GM23338 (cell line): Measurements from ENCODE around the gene RWDD3. TPM values are rescaled to one million over a fixed set of nuclear protein-coding genes. Genes with fewer than 3 reads are reported as not detected.

ENCODE experiments used
- ATAC-seq: fragments of 200-7000 bp; cut with Tn5 transposase; 3 replicates; pipeline ENCODE4 v1.9.1; 2020
- DNase-seq: peaks from one replicate; pipeline ENCODE4 v3.0.0-alpha.2; 2015; ENCODE audit warnings: low spot score
- H2AFZ ChIP-seq: fragments of 200-600 bp; sonication (generic); 2 replicates; pipeline ENCODE4 v1.8.0; 2016; ENCODE audit warnings: antibody characterized with exemption, mild to moderate bottlenecking, moderate library complexity
- H3F3A ChIP-seq: fragments of 200-600 bp; sonication (generic); replicated peaks from 2 replicates; pipeline ENCODE4 v1.8.0; 2017; ENCODE audit warnings: antibody characterized with exemption, mixed run types, low read depth
- H3K27ac ChIP-seq: fragments of 200-600 bp; sonication (generic); 2 replicates; pipeline ENCODE4 v1.6.1; 2016; ENCODE audit warnings: low read depth
- H3K27me3 ChIP-seq: fragments of 200-600 bp; sonication (generic); 2 replicates; pipeline ENCODE4 v1.8.0; 2016; ENCODE audit warnings: mild to moderate bottlenecking, mixed run types, moderate library complexity; ENCODE audit not compliant: insufficient read depth
- H3K36me3 ChIP-seq: fragments of 200-600 bp; sonication (generic); 2 replicates; pipeline ENCODE4 v1.8.0; 2016; ENCODE audit warnings: mild to moderate bottlenecking; ENCODE audit not compliant: insufficient read depth
- H3K4me1 ChIP-seq: fragments of 200-600 bp; sonication (generic); 2 replicates; pipeline ENCODE4 v1.8.0; 2016; ENCODE audit warnings: mild to moderate bottlenecking, moderate library complexity; ENCODE audit not compliant: insufficient read depth
- H3K4me2 ChIP-seq: fragments of 200-600 bp; sonication (generic); 2 replicates; pipeline ENCODE4 v1.7.1; 2017; ENCODE audit warnings: mixed run types
- H3K4me3 ChIP-seq: fragments of 200-600 bp; sonication (generic); 2 replicates; pipeline ENCODE4 v1.6.1; 2016; ENCODE audit warnings: mixed run types
- H3K79me2 ChIP-seq: fragments of 200-600 bp; sonication (generic); replicated peaks from 2 replicates; pipeline ENCODE4 v1.8.0; 2017; ENCODE audit warnings: mild to moderate bottlenecking; ENCODE audit not compliant: insufficient read depth
- H3K9me2 ChIP-seq: fragments of 200-600 bp; sonication (generic); 2 replicates; pipeline ENCODE4 v1.8.0; 2017; ENCODE audit not compliant: insufficient read depth
- H4K20me1 ChIP-seq: fragments of 200-600 bp; sonication (generic); replicated peaks from 2 replicates; pipeline ENCODE4 v1.8.0; 2017; ENCODE audit warnings: mild to moderate bottlenecking; ENCODE audit not compliant: insufficient read depth
- H3K27ac Mint-ChIP-seq: 2 replicates; pipeline ENCODE4 v1.8.0; 2020; ENCODE audit warnings: inconsistent platforms, mild to moderate bottlenecking, moderate library complexity, mixed read lengths
- H3K27me3 Mint-ChIP-seq: 3 replicates; pipeline ENCODE4 v1.8.0; 2022; ENCODE audit warnings: low read depth, mild to moderate bottlenecking, moderate library complexity, mixed read lengths, inconsistent platforms; ENCODE audit not compliant: insufficient read depth, poor library complexity
- H3K36me3 Mint-ChIP-seq: 3 replicates; pipeline ENCODE4 v1.8.0; 2021; ENCODE audit warnings: low read depth, mild to moderate bottlenecking, inconsistent platforms, moderate library complexity, mixed read lengths
- H3K4me1 Mint-ChIP-seq: 3 replicates; pipeline ENCODE4 v1.8.0; 2020; ENCODE audit warnings: mild to moderate bottlenecking, inconsistent platforms, mixed read lengths
- H3K4me3 Mint-ChIP-seq: 3 replicates; pipeline ENCODE4 v1.8.0; 2021; ENCODE audit warnings: moderate library complexity, mild to moderate bottlenecking, inconsistent platforms, mixed read lengths
- H3K9me3 Mint-ChIP-seq: 3 replicates; pipeline ENCODE4 v1.8.0; 2020; ENCODE audit warnings: moderate library complexity, mild to moderate bottlenecking, inconsistent platforms, mixed read lengths
- CREB1 ChIP-seq: fragments of 250-450 bp; sonication (Bioruptor Pico); IDR thresholded peaks from 2 replicates; pipeline ENCODE4 v1.5.0; 2020; ENCODE audit warnings: low read depth, mild to moderate bottlenecking, moderate library complexity
- CTCF ChIP-seq, 2 experiments: fragments of 200-600 bp in 1 of 2; sonication (generic) in 1 of 2; conservative IDR thresholded peaks; 2 replicates each; pipeline versions ENCODE4 v1.5.1 to v1.6.1; 2016 to 2017; ENCODE audit warnings: antibody characterized with exemption in 2 of 2, low read depth in 2 of 2, mild to moderate bottlenecking in 2 of 2, moderate library complexity in 1 of 2
- EZH2 ChIP-seq: fragments of 200-600 bp; sonication (generic); IDR thresholded peaks from one replicate; pipeline ENCODE4 v1.8.0; 2017; ENCODE audit warnings: antibody characterized with exemption, mild to moderate bottlenecking, low read depth; ENCODE audit not compliant: unreplicated experiment
- EZH2phosphoT487 ChIP-seq: fragments of 200-600 bp; sonication (generic); IDR thresholded peaks from one replicate; pipeline ENCODE4 v1.8.1; 2018; ENCODE audit warnings: antibody characterized with exemption; ENCODE audit not compliant: unreplicated experiment
- JUNB ChIP-seq: IDR thresholded peaks from one replicate; pipeline ENCODE4 v1.6.1; 2016; ENCODE audit warnings: antibody characterized with exemption; ENCODE audit not compliant: unreplicated experiment
- NANOG ChIP-seq: IDR thresholded peaks from 2 replicates; pipeline ENCODE4 v1.6.1; 2016; ENCODE audit warnings: antibody characterized with exemption, borderline replicate concordance
- POLR2AphosphoS5 ChIP-seq: IDR thresholded peaks from 2 replicates; pipeline ENCODE4 v1.6.1; 2016; ENCODE audit warnings: antibody characterized with exemption, low read depth
- STAT1 ChIP-seq: IDR thresholded peaks from one replicate; pipeline ENCODE4 v1.6.1; 2016; ENCODE audit warnings: antibody characterized with exemption; ENCODE audit not compliant: unreplicated experiment
- ZNF114 ChIP-seq: fragments of 250-450 bp; sonication (Bioruptor Pico); IDR thresholded peaks from 2 replicates; pipeline ENCODE4 v1.5.0; 2020; ENCODE audit warnings: mild to moderate bottlenecking, moderate library complexity
- ZNF331 ChIP-seq: fragments of 250-450 bp; sonication (Bioruptor Pico); IDR thresholded peaks from 2 replicates; pipeline ENCODE4 v1.5.0; 2020; ENCODE audit warnings: low read depth, mild to moderate bottlenecking, moderate library complexity
- polyA plus RNA-seq: library from polyadenylated mRNA; unstranded; fragments of >200 nt; fragmentation: Nextera tagmentation; extraction: Ambion mirVana; gene quantifications from 2 replicates; pipeline ENCODE4 v1.2.1, GENCODE V29; 2016
- total RNA-seq: library from RNA; depleted of rRNA; stranded (reverse); fragments of >200 nt; shearing (Covaris generic); gene quantifications from 2 replicates; pipeline ENCODE4 v1.2.3, GENCODE V29; 2014
- TF ChIP-seq, protein P1 (sequence below): IDR thresholded peaks from one replicate; pipeline ENCODE4 v1.6.1; 2018; ENCODE audit warnings: antibody characterized with exemption; ENCODE audit not compliant: unreplicated experiment
- TF ChIP-seq, protein P2 (sequence below): IDR thresholded peaks from 2 replicates; pipeline ENCODE4 v1.6.1; 2016; ENCODE audit warnings: antibody characterized with exemption
- TF ChIP-seq, protein P3 (sequence below): fragments of 250-450 bp; sonication (Bioruptor Pico); IDR thresholded peaks from 2 replicates; pipeline ENCODE4 v1.5.0; 2020; ENCODE audit warnings: mild to moderate bottlenecking, moderate library complexity

The RWDD3 gene
- total and polyA plus RNA-seq, 2 experiments from 2014 or later = 19.3 to 50.7 TPM

DNA sequence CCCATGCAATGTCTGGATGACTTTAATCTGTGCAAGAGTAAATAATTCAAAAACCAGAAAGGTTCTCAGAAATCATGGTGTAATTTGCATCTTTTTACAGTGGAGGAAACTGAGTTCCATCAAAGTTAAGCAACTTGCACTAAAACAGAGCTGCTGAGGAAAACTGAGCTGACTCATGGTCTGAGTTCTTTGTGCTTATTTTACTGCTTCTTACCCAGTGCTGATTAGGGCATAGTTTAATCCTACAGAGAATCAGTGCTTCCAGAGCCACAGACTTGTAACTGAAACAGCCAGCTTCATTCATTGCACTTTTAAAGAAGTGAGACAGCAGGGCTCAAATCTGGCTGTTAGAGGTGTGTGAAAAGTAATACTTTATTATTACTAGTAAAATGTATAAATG lies 10.9 kb upstream of the RWDD3 start:
- Mint-ChIP-seq H3K27ac (no peak overlapping the region), H3K4me1 (peaks cover 10% of the 10 kb centered on the region; the same call in 2 of the 3 replicates), H3K27me3 (no peaks in the 10 kb centered on the region), H3K4me3 (no peak overlapping the region), H3K36me3 (peaks cover 6% of the 10 kb centered on the region; the same call in 1 of the 3 replicates), H3K9me3 (peaks cover 8% of the 10 kb centered on the region; the same call in 2 of the 3 replicates)
- H3K4me2 ChIP-seq = no peak overlapping the region
- no peak overlapping the region for H3K27ac ChIP-seq
- no peaks in the 10 kb centered on the region for H3K27me3 ChIP-seq
- no peak for ATAC-seq
- DNase-seq = no peak
- no peak overlapping the region for H3K4me3 ChIP-seq
- H3F3A ChIP-seq = no peaks in the 10 kb centered on the region
- H3K4me1 ChIP-seq = 0 out of 2 replicates have a peak, but pooled peaks cover 5% of the 10 kb centered on the region
- peaks cover 8% of the 10 kb centered on the region; the same call in 1 of the 2 replicates for H3K9me2 ChIP-seq
- no peaks in the 10 kb centered on the region for H3K79me2 ChIP-seq
- H2AFZ ChIP-seq = no peak overlapping the region; the same call in 1 of the 2 replicates
- TF ChIP-seq EZH2phosphoT487 (no peak), NANOG (no peak), EZH2 (no peak), POLR2AphosphoS5 (no peak), ZNF114 (CRISPR knock-in tag) (no peak), JUNB (no peak), ZNF331 (CRISPR knock-in tag) (no peak), STAT1 (no peak), CTCF (conservative IDR thresholded peaks at IDR 0.05; ENCODE audit: low read depth in 2 of 2) (no peak), CREB1 (CRISPR knock-in tag) (no peak)
- TF ChIP-seq, protein P1, sequence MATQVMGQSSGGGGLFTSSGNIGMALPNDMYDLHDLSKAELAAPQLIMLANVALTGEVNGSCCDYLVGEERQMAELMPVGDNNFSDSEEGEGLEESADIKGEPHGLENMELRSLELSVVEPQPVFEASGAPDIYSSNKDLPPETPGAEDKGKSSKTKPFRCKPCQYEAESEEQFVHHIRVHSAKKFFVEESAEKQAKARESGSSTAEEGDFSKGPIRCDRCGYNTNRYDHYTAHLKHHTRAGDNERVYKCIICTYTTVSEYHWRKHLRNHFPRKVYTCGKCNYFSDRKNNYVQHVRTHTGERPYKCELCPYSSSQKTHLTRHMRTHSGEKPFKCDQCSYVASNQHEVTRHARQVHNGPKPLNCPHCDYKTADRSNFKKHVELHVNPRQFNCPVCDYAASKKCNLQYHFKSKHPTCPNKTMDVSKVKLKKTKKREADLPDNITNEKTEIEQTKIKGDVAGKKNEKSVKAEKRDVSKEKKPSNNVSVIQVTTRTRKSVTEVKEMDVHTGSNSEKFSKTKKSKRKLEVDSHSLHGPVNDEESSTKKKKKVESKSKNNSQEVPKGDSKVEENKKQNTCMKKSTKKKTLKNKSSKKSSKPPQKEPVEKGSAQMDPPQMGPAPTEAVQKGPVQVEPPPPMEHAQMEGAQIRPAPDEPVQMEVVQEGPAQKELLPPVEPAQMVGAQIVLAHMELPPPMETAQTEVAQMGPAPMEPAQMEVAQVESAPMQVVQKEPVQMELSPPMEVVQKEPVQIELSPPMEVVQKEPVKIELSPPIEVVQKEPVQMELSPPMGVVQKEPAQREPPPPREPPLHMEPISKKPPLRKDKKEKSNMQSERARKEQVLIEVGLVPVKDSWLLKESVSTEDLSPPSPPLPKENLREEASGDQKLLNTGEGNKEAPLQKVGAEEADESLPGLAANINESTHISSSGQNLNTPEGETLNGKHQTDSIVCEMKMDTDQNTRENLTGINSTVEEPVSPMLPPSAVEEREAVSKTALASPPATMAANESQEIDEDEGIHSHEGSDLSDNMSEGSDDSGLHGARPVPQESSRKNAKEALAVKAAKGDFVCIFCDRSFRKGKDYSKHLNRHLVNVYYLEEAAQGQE = no peak
- TF ChIP-seq, protein P2, sequence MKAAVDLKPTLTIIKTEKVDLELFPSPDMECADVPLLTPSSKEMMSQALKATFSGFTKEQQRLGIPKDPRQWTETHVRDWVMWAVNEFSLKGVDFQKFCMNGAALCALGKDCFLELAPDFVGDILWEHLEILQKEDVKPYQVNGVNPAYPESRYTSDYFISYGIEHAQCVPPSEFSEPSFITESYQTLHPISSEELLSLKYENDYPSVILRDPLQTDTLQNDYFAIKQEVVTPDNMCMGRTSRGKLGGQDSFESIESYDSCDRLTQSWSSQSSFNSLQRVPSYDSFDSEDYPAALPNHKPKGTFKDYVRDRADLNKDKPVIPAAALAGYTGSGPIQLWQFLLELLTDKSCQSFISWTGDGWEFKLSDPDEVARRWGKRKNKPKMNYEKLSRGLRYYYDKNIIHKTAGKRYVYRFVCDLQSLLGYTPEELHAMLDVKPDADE = no peak
- TF ChIP-seq, protein P3, sequence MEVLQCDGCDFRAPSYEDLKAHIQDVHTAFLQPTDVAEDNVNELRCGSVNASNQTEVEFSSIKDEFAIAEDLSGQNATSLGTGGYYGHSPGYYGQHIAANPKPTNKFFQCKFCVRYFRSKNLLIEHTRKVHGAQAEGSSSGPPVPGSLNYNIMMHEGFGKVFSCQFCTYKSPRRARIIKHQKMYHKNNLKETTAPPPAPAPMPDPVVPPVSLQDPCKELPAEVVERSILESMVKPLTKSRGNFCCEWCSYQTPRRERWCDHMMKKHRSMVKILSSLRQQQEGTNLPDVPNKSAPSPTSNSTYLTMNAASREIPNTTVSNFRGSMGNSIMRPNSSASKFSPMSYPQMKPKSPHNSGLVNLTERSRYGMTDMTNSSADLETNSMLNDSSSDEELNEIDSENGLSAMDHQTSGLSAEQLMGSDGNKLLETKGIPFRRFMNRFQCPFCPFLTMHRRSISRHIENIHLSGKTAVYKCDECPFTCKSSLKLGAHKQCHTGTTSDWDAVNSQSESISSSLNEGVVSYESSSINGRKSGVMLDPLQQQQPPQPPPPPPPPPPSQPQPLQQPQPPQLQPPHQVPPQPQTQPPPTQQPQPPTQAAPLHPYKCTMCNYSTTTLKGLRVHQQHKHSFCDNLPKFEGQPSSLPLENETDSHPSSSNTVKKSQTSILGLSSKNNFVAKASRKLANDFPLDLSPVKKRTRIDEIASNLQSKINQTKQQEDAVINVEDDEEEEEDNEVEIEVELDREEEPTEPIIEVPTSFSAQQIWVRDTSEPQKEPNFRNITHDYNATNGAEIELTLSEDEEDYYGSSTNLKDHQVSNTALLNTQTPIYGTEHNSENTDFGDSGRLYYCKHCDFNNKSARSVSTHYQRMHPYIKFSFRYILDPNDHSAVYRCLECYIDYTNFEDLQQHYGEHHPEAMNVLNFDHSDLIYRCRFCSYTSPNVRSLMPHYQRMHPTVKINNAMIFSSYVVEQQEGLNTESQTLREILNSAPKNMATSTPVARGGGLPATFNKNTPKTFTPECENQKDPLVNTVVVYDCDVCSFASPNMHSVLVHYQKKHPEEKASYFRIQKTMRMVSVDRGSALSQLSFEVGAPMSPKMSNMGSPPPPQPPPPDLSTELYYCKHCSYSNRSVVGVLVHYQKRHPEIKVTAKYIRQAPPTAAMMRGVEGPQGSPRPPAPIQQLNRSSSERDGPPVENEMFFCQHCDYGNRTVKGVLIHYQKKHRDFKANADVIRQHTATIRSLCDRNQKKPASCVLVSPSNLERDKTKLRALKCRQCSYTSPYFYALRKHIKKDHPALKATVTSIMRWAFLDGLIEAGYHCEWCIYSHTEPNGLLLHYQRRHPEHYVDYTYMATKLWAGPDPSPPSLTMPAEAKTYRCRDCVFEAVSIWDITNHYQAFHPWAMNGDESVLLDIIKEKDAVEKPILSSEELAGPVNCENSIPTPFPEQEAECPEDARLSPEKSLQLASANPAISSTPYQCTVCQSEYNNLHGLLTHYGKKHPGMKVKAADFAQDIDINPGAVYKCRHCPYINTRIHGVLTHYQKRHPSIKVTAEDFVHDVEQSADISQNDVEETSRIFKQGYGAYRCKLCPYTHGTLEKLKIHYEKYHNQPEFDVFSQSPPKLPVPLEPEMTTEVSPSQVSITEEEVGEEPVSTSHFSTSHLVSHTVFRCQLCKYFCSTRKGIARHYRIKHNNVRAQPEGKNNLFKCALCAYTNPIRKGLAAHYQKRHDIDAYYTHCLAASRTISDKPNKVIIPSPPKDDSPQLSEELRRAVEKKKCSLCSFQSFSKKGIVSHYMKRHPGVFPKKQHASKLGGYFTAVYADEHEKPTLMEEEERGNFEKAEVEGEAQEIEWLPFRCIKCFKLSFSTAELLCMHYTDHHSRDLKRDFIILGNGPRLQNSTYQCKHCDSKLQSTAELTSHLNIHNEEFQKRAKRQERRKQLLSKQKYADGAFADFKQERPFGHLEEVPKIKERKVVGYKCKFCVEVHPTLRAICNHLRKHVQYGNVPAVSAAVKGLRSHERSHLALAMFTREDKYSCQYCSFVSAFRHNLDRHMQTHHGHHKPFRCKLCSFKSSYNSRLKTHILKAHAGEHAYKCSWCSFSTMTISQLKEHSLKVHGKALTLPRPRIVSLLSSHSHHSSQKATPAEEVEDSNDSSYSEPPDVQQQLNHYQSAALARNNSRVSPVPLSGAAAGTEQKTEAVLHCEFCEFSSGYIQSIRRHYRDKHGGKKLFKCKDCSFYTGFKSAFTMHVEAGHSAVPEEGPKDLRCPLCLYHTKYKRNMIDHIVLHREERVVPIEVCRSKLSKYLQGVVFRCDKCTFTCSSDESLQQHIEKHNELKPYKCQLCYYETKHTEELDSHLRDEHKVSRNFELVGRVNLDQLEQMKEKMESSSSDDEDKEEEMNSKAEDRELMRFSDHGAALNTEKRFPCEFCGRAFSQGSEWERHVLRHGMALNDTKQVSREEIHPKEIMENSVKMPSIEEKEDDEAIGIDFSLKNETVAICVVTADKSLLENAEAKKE (CRISPR knock-in tag) = no peak
- H3K36me3 ChIP-seq = no peaks in the 10 kb centered on the region
- no peaks in the 10 kb centered on the region for H4K20me1 ChIP-seq
